Activated T-helper 1 cell treated with anti-CD3 and anti-CD28 coated beads, Interleukin-2, amount 50 U/mL, for 16 hours (primary cell): Measurements from ENCODE around the gene MYL6B.
"Not testable (repeated sequence)": the region's sequence is repeated elsewhere in the genome, so short reads cannot be mapped to it uniquely, and the experiment has no call there.

Source experiments
- DNase-seq, 2 donors: peaks; one replicate each; pipeline ENCODE4 v3.0.0-alpha.2; 2020; ENCODE audit warnings: low read depth in 1 of 2, low spot score in 1 of 2

MYL6B gene

DNA sequence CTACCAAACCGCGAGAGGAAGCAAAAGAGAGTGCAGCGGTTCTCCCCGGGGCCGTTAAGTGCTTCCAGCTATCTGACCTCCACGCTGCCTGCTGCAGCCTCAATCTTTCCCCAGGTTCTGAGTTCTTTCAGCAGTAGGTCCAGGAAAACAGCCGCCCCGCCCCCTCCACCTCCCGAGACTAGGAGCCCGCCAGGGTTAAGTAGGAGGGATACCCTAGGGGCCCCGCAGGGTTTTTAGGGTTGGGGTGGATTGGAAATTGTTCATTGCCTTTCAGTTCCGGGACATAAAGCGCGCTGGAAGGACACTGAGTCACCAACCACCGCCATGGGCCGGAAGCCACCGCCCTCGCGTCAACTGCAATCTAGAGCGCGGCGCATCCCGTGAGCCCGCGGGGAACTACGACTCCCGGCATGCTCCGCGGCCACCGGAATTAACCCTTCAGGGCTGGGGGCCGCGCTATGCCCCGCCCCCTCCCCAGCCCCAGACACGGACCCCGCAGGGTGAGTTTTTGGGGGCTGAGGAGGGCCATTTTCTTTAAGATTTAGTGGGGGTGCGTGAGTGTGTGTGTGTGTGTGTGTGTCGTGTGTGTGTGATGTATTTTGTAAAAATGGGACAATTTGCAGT, at the start of gene MYL6B:
MYL6B (plus strand) TSS at position 456 of the 624 bp plus-strand sequence. CDS start 1,332 bp downstream, outside the sequence.
- DNase-seq = peak; percentile 83 to 91

DNA sequence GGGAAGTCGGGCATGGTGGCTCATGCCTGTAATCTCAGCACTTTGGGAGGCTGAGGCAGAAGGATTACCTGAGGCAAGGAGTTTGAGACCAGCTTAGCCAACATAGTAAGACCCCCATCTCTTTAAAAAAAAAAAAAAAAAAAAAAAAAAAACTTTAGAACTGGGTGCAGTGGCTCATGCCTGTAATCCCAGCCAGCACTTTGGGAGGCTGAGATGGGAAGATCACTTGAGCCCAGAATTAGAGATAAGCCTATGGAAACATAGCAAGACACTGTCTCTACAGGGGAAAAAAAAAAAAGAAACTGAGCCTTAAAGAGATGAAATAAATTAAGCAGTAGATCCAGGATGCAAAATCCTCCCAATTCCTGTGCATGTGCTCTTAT, 49.7 kb upstream of the MYL6B start:
- no peak for DNase-seq

DNA sequence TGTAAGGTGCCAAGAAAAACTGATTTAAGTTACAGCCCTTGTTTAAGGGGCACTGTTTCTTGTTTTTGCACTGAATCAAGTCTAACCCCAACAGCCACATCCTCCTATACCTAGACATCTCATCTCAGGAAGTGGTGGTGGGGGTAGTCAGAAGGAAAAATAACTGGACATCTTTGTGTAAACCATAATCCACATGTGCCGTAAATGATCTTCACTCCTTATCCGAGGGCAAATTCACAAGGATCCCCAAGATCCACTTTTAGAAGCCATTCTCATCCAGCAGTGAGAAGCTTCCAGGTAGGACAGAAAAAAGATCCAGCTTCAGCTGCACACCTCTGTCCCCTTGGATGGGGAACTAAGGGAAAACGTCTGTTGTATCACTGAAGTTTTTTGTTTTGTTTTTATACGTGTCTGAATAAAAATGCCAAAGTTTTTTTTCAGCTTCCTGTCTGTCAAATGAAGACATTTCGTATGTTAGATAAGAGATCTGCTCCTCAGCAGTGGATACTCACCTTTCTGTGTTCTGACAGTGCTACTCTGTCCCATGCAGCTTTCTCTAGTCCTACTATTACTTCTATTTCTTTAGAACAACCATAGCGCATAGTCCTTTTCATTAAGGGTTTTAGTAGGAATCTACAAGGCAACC, 49.2 kb upstream of the MYL6B start:
- no peak for DNase-seq

DNA sequence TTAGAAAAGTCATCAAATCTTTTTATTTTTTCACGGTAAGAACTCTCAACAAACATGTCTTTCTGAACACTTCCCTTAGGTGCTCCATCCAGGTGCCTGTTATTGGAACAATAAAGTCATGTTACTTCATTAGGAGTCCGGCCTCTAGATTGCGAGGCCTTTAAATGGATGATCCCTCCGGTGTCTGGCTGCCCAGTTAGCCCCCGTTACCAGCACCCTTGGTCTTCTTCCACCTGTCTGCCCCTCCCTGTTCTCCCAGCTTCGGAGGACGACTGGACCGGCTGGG, 48.6 kb upstream of the MYL6B start:
- DNase-seq = no peak

DNA sequence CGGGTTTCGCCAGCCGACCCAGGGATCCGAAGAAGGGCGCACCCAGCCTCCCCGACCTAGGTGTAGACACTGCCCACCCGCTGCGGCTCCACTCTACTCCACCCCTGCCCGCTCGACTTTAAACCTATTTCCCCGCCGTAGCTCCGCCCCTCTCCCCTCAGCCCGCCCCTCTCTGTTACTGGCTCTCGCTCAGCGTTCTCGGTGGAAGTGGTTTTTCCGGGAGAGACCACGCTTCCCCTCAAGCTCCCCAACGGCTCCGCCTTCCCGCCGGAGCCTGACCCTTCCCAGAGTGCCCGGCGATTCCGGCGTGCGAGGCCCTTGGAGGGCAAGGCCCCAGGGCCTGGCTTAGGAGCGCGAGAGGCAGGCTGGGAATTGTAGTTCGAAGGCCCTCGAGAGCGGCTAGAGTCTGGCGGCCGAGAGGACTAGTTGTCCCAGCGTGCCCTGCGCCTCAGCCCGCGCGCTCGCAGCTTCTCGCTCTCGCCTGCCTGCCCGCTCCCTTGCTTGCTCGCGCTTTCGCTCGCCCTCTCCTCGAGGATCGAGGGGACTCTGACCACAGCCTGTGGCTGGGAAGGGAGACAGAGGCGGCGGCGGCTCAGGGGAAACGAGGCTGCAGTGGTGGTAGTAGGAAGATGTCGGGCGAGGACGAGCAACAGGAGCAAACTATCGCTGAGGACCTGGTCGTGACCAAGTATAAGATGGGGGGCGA, 48.1 kb upstream of the MYL6B start, which contains the start of gene PA2G4:
PA2G4 (plus strand) TSS at position 451 of the 706 bp plus-strand sequence; CDS start at position 630, 179 bp downstream.
- peak; percentile 93 to 96 for DNase-seq

DNA sequence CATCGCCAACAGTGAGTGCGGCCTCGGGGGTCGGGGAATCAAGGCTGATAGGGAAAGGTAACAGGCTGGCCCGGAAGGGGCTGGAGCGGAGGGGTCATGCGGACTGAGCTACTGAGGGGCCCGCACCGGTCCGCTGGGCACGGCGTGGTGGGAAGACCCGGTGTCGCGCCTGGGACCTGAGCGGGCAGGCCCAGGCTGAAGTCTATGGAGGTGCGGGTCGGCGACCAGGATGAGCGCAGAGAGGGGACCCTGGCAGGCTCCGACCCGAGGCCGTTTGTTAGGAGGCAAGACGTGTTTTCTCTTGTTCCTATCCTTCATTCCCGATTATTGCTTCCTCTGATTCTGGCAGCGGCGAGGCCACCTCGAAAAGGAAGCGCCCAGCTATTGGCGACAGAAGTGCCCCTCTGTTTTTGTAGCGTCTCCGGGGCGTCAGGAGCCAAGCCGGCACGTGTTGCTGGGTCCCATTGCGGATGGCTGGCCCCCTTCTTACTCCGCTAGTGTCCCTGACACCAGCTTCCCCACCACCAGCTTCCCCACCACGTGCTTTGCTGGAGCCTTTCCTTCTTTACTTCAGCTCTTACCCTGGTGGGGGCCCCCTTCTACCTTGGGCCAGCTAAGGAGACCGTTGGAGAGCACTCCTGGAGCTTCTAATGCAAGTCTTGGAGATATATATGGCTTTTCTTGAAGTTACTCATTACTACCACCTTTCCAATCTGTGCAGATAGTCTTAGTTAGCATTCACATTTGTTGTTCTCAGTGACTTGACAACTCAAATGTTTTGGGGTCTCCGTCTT, 47.4 kb upstream of the MYL6B start:
- no peak for DNase-seq

DNA sequence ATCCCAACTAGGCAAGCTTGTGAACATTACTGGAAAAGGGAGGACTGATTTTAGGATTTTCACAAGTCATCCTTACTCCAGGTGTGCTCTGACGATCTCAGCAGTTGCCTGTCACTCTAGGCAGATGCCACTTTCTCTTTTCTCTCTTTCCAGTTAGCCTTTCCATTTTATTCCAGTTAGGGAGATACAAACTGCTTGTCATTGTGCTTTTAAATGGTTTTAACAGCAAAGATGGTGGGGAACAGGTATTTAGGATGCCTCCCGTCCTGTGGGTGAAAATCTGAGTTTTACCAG, 46.8 kb upstream of the MYL6B start:
- DNase-seq = no peak

DNA sequence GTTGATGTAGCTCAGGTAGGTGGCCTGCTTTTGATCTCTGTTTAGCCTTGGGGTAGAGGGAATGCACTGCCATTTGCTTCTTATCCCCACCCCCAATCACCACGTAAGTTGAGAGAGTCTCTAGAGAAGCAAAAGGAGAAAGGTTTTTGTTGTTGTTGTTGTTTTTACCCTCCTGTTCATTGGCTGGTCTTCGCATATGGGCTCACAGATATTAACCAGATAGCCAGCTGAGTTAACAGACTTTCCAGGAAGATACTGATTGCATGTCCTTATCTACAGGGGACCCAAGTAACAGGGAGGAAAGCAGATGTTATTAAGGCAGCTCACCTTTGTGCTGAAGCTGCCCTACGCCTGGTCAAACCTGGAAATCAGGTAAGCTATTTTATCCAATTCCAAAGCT, 45.1 kb upstream of the MYL6B start:
- DNase-seq = no peak

DNA sequence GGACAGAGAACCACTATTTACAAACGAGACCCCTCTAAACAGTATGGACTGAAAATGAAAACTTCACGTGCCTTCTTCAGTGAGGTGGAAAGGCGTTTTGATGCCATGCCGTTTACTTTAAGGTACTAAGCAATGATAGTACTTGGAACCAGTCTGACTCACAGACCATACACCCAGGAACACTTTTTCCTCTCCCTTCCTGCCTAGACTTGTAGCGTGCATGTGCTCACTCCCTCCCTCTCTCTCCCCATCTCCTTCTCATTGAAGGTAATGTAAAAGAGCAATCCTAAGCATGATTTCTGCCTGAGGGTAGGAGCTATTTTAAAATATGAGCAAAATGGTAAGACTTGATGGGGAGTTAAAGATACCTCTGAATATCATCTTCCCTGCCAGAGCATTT, 41.8 kb upstream of the MYL6B start:
- no peak for DNase-seq

DNA sequence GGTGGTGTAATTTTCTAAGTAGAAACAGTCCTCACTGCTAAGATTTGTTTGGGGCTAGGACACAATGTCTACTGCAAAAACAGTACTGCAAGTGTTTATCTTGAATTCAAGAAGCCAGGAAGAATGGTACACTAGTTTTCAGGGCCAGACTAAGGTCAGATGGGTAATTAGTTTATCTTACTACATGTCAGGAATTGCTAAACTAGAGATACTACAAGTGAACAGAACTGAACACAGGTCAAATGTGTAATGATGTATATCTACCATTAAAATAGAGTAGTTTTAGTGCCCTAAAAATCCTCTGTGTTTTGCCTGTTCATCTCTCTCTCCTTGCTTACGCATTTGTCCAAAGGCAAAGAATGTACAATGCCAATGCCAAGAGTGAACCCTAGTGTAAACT, 38.3 kb upstream of the MYL6B start:
- DNase-seq = no peak

DNA sequence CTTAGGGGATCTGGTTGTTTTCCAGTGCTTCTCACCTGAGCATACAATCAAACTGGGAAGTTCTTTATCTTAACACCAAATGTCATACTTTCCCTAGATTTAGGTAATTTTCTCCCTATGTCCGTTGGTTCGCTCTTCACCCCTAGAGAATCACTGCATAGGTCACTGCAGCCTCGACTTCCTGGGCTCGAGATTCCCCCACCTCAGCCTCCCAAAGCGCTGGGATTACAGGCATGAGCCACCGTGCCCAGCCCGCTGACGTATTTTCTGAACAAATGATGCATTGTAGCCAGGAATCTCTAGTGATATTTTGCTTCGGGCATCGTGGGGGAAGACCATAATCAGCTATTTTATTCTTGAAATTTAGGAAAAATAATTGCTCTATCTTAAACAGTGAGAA, 37.1 kb upstream of the MYL6B start:
- no peak for DNase-seq

DNA sequence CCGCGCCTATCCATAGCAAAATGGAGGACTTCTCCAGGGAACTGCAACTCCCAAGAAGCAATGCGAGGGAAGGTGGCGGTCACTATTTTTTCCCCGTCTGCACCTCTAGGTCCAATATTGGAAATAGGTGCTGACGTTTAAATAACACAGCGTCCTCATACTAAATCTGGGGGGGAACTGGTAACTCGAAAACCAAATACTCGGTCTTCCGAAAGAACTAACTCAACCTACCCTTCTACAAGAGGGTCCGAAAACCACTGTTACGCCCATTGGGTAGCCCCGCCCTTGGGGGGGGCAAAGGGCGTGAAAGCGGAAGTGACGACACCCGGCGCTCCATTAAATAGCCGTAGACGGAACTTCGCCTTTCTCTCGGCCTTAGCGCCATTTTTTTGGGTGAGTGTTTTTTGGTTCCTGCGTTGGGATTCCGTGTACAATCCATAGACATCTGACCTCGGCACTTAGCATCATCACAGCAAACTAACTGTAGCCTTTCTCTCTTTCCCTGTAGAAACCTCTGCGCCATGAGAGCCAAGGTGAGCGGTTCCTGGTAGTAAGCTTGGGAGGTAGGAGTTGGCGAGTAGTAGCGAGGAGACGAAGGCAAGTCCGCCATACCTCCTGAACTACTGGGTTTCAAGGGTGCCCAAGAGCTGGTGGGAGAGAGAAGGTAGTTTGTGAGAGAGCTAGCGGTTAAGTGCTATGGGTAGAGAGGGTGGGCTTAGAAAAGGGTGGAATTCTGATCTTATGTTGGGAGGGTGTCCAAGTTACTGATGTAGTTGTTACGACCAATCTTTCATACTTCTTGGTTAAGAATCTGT, 35.9 kb upstream of the MYL6B start, which contains the start of gene RPL41:
RPL41 (plus strand) TSS at position 367 of the 815 bp plus-strand sequence.
- peak; percentile 88 to 89 for DNase-seq

DNA sequence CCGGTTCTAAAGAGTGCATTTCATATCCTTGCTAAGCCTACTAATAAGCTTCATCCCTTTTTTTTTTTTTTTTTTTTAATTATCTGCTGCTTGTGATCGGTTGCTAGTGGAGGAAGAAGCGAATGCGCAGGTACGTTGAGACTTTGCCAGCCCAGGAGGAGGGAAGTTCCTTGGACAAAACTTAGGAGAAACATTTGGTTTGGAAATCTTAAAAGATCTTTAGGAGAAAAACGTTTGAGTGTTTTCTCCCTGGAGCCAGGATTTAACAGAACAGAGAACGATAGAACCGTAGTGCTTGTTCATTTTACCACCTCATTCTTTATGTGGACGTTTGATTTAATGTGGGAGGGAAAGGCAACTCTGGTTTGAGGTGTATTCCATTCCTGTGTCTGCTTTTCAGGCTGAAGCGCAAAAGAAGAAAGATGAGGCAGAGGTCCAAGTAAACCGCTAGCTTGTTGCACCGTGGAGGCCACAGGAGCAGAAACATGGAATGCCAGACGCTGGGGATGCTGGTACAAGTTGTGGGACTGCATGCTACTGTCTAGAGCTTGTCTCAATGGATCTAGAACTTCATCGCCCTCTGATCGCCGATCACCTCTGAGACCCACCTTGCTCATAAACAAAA, 35.2 kb upstream of the MYL6B start:
- not testable (repeated sequence) for DNase-seq

DNA sequence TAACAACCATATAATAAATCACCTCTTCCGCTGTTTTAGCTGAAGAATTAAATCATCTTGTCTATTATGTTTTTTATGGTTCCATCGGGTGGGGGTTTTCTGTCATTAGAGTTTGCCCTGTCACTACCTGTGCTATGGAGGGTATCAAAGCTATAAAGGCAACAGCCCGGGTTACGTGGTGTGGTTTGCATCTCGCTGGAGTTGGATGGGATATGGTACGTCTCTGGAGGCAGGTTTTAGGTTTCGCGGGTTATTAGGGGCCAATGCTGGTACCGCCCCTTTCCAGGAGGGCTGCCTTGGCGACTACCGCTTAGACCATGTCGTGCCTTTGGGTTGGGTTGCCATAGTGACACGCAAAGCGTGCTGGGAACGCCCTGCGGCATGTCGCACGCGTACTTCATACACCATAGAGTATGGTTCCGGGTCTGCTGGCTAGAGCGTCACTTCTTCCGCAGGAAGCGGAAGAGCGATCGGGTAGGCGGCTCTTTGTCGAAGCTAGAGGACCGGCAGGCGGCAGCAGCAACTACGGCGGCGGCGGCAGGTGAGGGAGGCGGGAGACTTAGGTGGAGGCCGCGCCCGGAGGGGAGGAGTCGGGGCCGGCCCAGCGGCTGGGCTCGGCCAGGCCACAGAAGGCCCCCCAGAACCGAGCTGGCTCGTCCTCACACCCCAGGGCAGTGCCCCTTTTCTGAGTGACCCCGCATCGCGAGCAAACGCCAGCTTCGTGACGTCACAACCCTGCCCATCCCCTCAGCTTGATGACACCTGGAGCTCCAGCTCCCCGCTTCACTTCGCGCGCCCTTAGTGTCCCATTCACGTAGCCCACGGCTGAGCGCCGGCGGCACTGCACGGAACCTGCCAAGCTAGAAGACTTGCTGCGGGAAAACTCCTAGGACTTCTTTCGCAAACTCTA, 34.4 kb upstream of the MYL6B start, which contains the start of gene ZC3H10:
ZC3H10 (plus strand) TSS at position 489 of the 910 bp plus-strand sequence. CDS start 2,297 bp downstream, outside the sequence.
- DNase-seq = peak; percentile 89 to 96

DNA sequence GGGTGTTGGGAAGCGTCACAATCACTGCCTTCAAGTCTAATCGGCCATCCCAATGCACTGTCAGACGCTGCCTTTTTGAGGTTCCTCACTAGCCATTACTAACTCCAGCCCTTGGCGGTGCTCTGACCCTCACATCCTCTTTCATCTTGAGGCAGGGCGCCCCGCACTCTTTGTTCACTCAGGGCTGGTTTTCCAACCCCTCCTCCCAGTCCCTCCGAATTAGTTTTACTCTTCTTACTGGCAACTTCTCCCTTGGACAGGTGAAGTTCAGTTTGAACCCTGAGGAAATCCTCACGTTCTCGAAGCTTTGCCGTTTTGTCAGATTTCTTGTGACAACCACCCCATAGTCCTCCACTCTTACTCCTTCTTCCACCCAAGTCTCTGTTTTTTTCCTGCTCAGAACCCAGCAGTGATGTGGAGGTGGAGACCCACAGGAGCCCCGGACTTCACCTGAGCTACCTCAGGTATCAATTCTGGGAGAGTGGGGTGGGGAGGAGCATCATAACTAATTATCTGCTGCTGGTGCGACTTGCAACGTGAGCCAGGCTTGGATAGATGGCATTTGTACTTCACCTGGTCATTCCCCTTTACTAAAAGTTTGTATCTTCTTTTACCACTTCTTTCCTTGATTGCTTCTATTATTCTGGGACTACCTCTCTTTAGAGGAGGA, 33.6 kb upstream of the MYL6B start:
- DNase-seq = no peak

DNA sequence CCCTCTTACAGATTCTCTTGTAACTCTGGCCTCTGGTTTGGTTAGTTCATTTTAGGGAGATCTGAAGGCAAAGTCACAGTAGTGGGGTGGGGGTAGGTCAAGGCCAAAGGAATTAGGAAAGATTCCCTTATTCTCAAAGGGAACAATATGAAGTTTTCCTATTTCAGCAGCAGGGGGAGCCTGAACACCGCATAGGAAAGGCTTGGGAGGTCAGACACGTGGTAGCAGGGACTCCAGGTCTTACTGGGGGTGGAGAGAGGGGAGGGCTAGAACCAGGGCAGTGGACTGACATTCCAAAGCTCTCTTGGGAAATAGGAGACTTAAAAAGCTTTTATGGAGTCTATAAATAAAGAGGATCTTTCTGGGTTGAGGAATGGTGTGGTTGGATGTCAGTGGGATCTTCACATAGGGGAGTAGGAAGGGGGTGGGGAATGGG, 33.0 kb upstream of the MYL6B start:
- DNase-seq = peak in 1 of 2 donors; percentile 30

DNA sequence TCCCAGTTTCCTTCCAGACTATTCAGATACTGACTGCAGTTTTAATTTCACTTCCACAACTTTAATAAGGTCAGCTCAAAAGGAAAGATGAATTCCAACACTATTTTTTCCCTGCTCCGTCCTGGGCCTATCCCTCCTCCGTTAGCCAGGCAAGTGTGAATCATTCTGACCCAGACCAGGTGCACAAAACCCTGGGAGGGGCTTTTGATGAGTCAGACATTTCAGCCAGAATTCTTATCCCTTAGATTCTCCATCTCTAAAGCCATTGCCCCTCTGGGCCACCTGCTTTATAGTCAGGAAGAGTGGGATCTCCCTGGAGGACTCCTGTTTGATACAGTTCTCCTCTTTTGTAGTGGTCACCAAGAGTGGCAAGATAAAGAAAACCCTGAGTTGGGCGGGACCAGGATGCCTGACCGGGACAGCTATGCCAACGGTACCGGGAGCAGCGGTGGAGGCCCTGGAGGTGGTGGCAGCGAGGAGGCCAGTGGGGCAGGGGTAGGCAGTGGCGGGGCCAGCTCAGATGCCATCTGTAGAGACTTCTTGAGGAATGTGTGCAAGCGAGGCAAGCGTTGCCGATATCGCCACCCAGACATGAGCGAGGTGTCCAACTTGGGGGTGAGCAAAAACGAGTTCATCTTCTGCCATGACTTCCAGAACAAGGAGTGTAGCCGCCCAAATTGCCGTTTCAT, 32.1 kb upstream of the MYL6B start:
- no peak for DNase-seq

DNA sequence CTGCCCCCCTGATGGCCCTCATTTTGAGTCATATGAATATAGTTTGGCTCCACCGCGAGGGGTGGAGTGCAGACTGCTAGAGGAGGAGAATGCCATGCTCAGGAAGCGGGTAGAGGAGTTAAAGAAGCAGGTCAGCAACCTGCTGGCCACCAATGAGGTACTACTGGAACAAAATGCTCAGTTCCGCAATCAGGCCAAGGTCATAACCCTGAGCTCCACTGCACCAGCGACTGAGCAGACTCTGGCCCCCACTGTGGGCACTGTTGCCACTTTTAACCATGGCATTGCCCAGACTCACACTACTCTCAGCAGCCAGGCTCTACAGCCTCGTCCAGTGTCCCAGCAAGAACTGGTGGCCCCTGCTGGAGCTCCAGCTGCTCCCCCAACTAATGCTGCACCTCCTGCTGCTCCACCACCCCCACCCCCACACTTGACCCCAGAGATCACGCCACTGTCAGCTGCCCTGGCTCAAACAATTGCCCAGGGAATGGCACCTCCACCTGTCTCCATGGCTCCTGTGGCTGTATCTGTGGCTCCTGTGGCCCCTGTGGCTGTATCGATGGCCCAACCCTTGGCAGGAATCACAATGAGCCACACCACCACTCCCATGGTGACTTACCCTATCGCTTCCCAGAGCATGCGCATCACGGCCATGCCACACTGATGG, 31.1 kb upstream of the MYL6B start:
- DNase-seq = no peak
